LNCaP clone FGC (cell line): Measurements from ENCODE around the gene PRR29.
A peak's percentile ranks its signal among the peaks of the same experiment; 100 is the strongest.

Experiments
- DNase-seq: peaks from one replicate; pipeline ENCODE4 v3.0.0-alpha.2; 2011; ENCODE audit warnings: low read depth
- H3K4me3 ChIP-seq: 2 replicates; pipeline ENCODE4 v1.5.1; 2011; ENCODE audit warnings: mild to moderate bottlenecking, low read depth, low read length, control low read depth
- TF ChIP-seq, protein P1 (sequence below): IDR thresholded peaks from 2 replicates; pipeline ENCODE4 v1.5.1; 2012; ENCODE audit warnings: mild to moderate bottlenecking; ENCODE audit not compliant: control insufficient read depth, insufficient read depth; ENCODE audit errors: extremely low read depth

Gene PRR29

DNA sequence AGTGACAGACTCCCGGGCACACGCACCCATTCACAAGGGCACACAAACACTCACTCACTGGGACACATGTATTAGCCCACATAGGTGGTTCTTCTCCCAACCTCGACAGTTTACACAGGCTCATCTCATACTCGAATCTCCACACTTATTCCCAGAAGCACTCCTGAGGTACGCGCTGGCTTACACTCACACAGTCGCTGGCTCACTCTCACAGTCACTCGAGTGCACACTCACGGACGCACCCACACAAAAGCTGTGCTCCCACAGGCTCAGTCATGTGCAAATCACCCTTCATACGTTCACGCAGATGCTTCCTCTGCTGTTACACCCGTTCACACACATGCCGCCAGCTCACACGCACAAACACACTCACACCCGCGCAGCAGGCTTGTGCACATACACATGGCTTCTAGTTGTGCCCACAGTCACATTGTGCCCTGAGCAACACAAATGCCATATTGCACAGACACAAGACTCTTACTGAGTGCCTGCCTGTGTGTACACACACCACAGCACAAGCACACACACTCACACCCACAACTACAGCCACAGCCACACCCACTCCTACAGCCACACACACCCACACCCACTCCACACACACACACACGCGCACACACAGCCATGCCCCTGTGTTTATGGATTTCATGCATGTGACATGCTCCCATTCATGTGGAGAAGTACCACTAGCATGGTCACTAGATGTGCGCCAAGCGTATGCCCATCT lies 8.4 kb upstream of the PRR29 start:
- TF ChIP-seq, protein P1, sequence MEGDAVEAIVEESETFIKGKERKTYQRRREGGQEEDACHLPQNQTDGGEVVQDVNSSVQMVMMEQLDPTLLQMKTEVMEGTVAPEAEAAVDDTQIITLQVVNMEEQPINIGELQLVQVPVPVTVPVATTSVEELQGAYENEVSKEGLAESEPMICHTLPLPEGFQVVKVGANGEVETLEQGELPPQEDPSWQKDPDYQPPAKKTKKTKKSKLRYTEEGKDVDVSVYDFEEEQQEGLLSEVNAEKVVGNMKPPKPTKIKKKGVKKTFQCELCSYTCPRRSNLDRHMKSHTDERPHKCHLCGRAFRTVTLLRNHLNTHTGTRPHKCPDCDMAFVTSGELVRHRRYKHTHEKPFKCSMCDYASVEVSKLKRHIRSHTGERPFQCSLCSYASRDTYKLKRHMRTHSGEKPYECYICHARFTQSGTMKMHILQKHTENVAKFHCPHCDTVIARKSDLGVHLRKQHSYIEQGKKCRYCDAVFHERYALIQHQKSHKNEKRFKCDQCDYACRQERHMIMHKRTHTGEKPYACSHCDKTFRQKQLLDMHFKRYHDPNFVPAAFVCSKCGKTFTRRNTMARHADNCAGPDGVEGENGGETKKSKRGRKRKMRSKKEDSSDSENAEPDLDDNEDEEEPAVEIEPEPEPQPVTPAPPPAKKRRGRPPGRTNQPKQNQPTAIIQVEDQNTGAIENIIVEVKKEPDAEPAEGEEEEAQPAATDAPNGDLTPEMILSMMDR: no peak
- H3K4me3 ChIP-seq: no peak overlapping the region
- no peak for DNase-seq

DNA sequence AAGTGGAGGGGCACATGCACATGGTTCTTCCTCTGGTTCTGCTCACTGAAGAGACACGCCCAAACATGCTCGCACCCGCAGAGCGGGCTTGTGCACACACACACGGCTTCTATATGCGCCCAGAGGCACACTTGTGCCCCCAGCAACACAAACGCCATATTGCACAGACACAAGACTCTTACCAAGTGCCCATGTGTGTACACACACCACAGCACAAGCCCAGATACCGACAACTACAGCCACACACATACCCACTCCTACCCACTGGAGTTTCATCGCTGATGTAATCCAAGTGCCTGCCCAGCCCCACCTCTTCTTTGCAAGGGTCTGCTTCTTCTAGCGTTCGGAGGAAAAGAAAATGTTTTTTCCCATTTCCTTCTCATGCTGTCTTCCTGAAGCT lies 6.5 kb upstream of the PRR29 start:
- TF ChIP-seq, protein P1: no peak
- DNase-seq: no peak
- H3K4me3 ChIP-seq: no peak overlapping the region

DNA sequence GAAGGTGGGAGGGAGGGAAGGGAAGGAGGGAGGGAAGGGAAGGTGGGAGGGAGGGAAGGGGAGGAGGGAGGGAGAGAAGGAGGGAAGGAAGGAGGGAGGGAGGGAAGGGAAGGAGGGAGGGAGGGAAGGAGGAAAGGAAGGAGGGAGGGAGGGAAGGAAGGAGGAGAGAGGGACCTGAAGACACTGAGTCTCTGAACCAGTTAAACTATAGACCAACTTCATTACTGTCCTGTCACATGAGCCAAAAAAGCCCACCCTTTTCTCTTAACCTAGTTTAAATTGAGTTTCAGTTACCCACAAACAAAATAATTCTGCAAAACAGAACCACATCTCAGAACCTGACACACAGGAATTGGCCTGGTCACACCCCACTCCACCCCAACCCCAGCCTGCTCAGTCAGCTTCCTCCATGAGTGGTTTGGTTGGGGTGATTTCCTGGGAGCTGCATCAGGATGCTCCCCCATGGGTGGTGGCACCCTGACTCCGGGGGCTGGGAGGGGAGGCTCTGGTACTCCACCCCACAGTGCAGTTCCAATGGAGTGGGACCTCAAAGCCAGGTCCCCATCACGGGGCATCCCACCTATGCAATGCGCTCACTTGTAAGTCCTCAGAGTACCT lies 4.7 kb upstream of the PRR29 start:
- TF ChIP-seq, protein P1: no peak
- H3K4me3 ChIP-seq: no peak overlapping the region
- no peak for DNase-seq

- TF ChIP-seq, protein P1: no peak
- H3K4me3 ChIP-seq: no peak overlapping the region
- no peak for DNase-seq
Measured at GRCh38 chr17:63995626-63996025, 2.5 kb upstream of the PRR29 start.

DNA sequence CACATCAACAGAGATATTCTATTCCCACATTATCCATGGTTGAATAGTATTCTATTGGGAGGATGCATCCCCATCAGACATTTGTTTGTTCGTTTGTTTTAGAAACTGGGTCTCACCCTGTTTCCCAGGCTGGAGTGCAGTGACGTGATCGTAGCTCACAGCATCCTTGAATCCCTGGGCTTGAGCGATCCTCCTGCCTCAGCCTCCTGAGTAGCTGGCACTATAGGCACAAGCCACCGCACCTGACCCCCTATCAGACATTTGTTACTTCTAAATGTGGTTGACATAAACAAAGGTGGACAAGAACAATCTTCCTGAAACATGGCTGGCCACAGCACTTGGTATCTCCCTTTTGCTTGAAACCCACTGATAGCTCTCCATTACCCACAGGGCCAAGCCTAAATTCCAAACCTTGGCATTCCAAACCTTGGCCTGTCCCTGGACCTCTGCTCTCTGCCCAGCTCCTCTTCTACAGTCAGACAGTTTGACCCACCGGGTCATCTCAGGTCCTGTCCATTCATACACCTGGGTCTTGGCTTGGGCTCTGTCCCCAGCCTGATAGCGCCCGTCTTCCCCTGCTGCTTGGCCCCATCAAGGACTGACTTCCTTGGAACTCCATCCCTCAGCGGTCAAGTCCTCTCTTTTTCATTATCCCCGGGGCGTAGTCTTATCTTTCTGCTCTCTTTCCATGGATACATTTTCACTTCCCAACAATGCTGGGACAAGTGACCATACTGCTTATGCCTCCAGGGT lies 1.5 kb upstream of the PRR29 start:
- no peak for DNase-seq
- TF ChIP-seq, protein P1: no peak
- H3K4me3 ChIP-seq: no peak overlapping the region

DNA sequence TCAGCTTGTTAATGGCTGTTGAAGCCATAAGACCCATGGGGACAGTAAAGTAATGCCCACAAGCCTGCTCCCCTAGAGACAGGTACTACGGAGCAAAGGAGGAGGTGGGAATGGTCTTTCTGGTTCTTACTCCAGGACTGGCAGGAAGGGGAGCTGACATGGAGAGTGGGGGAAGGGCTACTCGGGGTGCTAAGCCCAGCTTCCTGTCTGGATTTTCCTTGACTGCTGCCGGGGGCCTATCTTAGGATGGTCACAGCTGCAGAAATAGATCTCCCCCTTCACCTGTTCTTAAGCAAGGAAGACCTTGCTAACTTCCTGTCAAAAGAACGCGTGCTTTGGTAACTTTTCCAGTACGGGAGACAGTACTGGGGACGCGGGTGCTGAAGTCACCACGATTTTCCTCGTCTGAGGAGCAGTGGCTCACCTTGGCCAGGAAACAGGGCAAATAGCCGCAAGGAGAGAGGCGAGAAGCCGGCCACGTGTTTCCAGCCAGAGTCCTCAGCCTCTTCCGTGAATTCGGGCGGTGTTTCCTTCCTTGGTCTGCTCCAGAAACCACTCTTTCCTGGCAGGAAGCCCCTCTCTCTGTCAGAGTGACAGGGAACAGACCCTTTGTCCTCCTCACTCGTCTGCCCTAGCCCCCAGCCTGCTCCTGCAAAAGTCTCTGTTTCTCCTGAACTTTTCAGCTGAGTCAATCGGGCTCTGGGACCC lies 656 bp upstream of the PRR29 start:
- no peak for DNase-seq
- H3K4me3 ChIP-seq: peak overlapping the region; percentile 59
- TF ChIP-seq, protein P1: no peak
